OCI-LY7 (cell line): ENCODE data around the gene ABCB11. TPM values are rescaled to one million over a fixed set of nuclear protein-coding genes. Genes with fewer than 3 reads are reported as not detected.

Source experiments
- BruUV-seq: library from RNA; stranded (reverse); fragments of 400-500 nt; replicated peaks from 2 replicates; lab custom pipeline; 2021; lab: Mats Ljungman, UMichigan
- CTCF ChIA-PET: fragments of 300-600 bp; sonication (Branson Sonifier 250); formaldehyde crosslinking; loops from one replicate; lab custom pipeline; 2022; ENCODE audit warnings: antibody characterized with exemption; ENCODE audit not compliant: unreplicated experiment; lab: Charles Lee
- POLR2A ChIA-PET: fragments of 300-600 bp; sonication (Branson Sonifier 250); formaldehyde crosslinking; loops from one replicate; lab custom pipeline; 2022; ENCODE audit warnings: antibody characterized with exemption; lab: Charles Lee
- DNase-seq: peaks from one replicate; pipeline ENCODE4 v3.0.0-alpha.2; 2015; ENCODE audit warnings: low spot score
- H2AFZ ChIP-seq: fragments of 200-600 bp; sonication (generic), shearing (Covaris generic); 2 replicates; pipeline ENCODE4 v1.6.1; 2014; ENCODE audit warnings: mild to moderate bottlenecking, antibody characterized with exemption, low read length, moderate library complexity
- H3K27ac ChIP-seq: fragments of 200-600 bp; sonication (generic); 2 replicates; pipeline ENCODE4 v1.5.1; 2014; ENCODE audit warnings: mixed run types, low read depth, mild to moderate bottlenecking, moderate library complexity, low read length, inconsistent platforms; ENCODE audit not compliant: poor library complexity, severe bottlenecking
- H3K36me3 ChIP-seq: fragments of 200-600 bp; sonication (generic); 2 replicates; pipeline ENCODE4 v1.6.1; 2014; ENCODE audit warnings: mild to moderate bottlenecking, antibody characterized with exemption, low read length, moderate library complexity, mixed read lengths; ENCODE audit not compliant: insufficient read depth
- H3K4me1 ChIP-seq: fragments of 200-600 bp; sonication (generic); 2 replicates; pipeline ENCODE4 v1.5.1; 2014; ENCODE audit warnings: mild to moderate bottlenecking, low read length; ENCODE audit not compliant: insufficient read depth, poor library complexity, severe bottlenecking
- H3K4me2 ChIP-seq: fragments of 200-600 bp; sonication (generic); 2 replicates; pipeline ENCODE4 v1.6.1; 2014; ENCODE audit warnings: mild to moderate bottlenecking, low read length
- H3K4me3 ChIP-seq: fragments of 200-600 bp; sonication (generic); 2 replicates; pipeline ENCODE4 v1.5.1; 2014; ENCODE audit warnings: mild to moderate bottlenecking, low read depth, low read length; ENCODE audit not compliant: poor library complexity, severe bottlenecking
- H3K79me2 ChIP-seq: fragments of 200-600 bp; sonication (generic); 2 replicates; pipeline ENCODE4 v1.6.1; 2016; ENCODE audit warnings: low read depth, mild to moderate bottlenecking, low read length, moderate library complexity, mixed read lengths; ENCODE audit not compliant: insufficient read depth
- H3K9me2 ChIP-seq: fragments of 200-600 bp; sonication (generic); 2 replicates; pipeline ENCODE4 v1.6.1; 2016; ENCODE audit warnings: mild to moderate bottlenecking, low read length, mixed read lengths; ENCODE audit not compliant: insufficient read depth
- H3K9me3 ChIP-seq: fragments of 200-600 bp; sonication (generic); 2 replicates; pipeline ENCODE4 v1.6.1; 2014; ENCODE audit warnings: mild to moderate bottlenecking, mixed run types, low read length, mixed read lengths
- H4K20me1 ChIP-seq: fragments of 200-600 bp; sonication (generic); 2 replicates; pipeline ENCODE4 v1.6.1; 2014; ENCODE audit warnings: mild to moderate bottlenecking, antibody characterized with exemption, low read length, moderate library complexity, mixed read lengths; ENCODE audit not compliant: insufficient read depth
- EZH2phosphoT487 ChIP-seq: fragments of 200-600 bp; sonication (generic); IDR thresholded peaks from 2 replicates; pipeline ENCODE4 v1.6.1; 2018; ENCODE audit warnings: low read depth, borderline replicate concordance, mild to moderate bottlenecking, mixed run types, antibody characterized with exemption, low read length, moderate library complexity, mixed read lengths
- intact Hi-C: fragments of 100-400 bp; cut with micrococcal nuclease; formaldehyde crosslinking; loops from one replicate; pipeline ENCODE4 v1.10.0; 2022; ENCODE audit not compliant: unreplicated experiment
- total RNA-seq, 2 experiments: library from RNA; depleted of rRNA in 1 of 2; stranded (reverse); fragments of >200 nt in 1 of 2; shearing (Covaris generic) in 1 of 2; gene quantifications; 2 replicates each; pipeline ENCODE4 v1.2.3, GENCODE V29; 2014 to 2022
- TF ChIP-seq, protein P1 (sequence below): fragments of 200-600 bp; sonication (generic); conservative IDR thresholded peaks from 2 replicates; pipeline ENCODE4 v1.5.1; 2014; ENCODE audit warnings: mild to moderate bottlenecking, antibody characterized with exemption, low read length, moderate library complexity, mixed read lengths

The ABCB11 gene
- total RNA-seq, 2 experiments from 2014 or later: 0.04 TPM; not detected in 1

DNA sequence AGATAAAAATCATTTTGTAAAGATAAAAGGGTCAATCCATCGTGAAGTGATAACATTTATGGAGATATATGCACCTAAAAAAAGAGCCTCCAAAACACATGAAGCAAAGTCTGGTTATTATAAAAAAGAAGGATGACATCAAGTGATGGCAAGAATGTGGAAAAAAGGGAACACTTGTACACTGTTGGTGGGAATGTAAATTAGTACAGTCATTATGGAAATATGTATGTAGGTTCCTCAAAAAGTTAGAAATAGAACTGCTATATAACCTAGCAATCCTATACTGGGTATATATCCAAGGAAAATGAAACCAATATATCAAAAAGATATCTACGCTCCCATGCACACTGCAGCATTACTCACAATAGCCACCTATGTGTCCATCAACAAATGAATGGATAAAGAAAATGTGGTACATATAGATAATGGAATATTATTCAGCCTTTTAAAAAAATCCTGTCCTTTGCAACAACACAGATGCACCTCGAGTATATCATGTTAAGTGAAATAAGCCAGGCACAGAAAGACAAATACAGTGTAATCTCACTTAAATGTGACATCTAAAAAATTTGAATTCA is 28.9 kb downstream of the ABCB11 start:
- no peak for TF ChIP-seq EZH2phosphoT487
- TF ChIP-seq, protein P1, sequence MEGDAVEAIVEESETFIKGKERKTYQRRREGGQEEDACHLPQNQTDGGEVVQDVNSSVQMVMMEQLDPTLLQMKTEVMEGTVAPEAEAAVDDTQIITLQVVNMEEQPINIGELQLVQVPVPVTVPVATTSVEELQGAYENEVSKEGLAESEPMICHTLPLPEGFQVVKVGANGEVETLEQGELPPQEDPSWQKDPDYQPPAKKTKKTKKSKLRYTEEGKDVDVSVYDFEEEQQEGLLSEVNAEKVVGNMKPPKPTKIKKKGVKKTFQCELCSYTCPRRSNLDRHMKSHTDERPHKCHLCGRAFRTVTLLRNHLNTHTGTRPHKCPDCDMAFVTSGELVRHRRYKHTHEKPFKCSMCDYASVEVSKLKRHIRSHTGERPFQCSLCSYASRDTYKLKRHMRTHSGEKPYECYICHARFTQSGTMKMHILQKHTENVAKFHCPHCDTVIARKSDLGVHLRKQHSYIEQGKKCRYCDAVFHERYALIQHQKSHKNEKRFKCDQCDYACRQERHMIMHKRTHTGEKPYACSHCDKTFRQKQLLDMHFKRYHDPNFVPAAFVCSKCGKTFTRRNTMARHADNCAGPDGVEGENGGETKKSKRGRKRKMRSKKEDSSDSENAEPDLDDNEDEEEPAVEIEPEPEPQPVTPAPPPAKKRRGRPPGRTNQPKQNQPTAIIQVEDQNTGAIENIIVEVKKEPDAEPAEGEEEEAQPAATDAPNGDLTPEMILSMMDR: no peak
- Histone ChIP-seq H2AFZ (no peak overlapping the region), H3K27ac (no peak overlapping the region), H3K4me1 (no peaks in the 10 kb centered on the region), H3K9me3 (no peaks in the 10 kb centered on the region), H4K20me1 (no peaks in the 10 kb centered on the region), H3K9me2 (no peaks in the 10 kb centered on the region), H3K36me3 (no peaks in the 10 kb centered on the region), H3K4me2 (no peak overlapping the region), H3K79me2 (no peaks in the 10 kb centered on the region), H3K4me3 (no peak overlapping the region)
- no peak for DNase-seq
- ChIA-PET POLR2A (no interaction called here), CTCF (no interaction called here)
- intact Hi-C loops: no loop called here
- BruUV-seq: no TSS peak

DNA sequence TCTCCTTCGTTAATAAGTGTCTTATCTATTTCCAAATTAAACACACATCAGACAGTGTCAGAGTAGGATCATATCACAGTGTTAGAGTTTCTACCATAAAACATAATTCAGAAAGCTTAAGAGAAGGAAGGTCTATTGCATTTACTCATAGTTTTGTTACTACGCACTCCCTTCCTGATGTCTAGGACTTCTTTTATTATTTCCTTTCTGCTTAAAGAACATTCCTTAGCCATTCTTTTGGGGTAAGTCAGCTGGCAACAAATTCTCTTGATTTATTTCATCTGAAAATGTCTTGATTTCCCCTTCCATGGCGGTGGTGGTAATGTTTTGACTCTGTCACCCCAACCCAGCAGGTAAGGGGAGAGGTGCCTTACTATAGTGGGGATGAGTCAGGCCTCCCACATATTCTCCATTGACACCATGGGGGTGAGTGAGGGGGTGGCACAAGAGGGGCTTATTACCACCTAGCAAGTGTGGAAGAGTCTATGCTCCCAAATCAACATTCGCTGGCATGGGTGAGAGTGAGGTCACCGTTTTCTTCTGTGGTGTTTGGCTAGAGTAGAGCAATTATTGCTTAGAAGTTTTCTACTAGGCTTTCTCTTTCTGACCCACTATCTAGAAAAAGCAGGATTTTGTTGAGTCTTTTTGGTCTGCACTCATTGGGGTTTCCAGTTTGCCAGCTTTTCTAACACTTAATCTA is 29.9 kb downstream of the ABCB11 start:
- ChIA-PET CTCF (no interaction called here), POLR2A (interaction anchor here (0.5 to 0.6 kb wide), 2 partner anchors 12 to 34 kb away, joined by 3 read pairs; no protein-coding TSS in a partner anchor)
- intact Hi-C loops: no loop called here
- Histone ChIP-seq H3K9me3 (no peaks in the 10 kb centered on the region), H3K79me2 (no peaks in the 10 kb centered on the region), H3K4me3 (no peak overlapping the region), H3K27ac (no peak overlapping the region), H3K36me3 (no peaks in the 10 kb centered on the region), H2AFZ (no peak overlapping the region; the same call in 1 of the 2 replicates), H3K4me1 (no peaks in the 10 kb centered on the region), H3K9me2 (no peaks in the 10 kb centered on the region), H4K20me1 (no peaks in the 10 kb centered on the region), H3K4me2 (no peak overlapping the region)
- DNase-seq: no peak
- TF ChIP-seq, protein P1: no peak
- TF ChIP-seq EZH2phosphoT487: no peak
- no TSS peak for BruUV-seq

DNA sequence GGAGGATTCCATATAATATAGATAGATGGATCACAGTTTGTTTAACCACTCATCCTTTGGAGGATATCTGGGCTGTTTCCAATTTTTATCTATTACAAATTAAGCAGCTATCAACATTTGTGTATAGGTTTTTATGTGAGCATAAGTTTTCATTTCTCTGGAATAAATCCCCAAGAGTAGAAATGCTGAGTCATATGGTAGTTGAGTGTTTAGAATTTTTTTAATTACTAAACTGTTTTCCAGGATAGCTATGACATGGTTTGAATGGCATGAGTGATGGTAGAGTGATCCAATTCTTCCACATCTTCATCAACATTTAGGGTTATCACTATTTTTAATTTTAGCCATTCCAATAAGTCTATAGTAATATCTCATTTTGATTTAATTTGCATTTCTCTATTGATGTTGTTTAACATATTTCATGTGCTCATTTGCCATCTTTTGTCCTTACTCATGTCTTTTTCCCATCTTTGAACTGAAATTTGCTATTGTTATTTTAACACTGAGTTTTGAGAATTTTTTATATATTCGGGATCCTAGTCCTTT is 31.4 kb downstream of the ABCB11 start:
- Histone ChIP-seq H3K4me1 (no peaks in the 10 kb centered on the region), H3K9me2 (no peaks in the 10 kb centered on the region), H4K20me1 (no peaks in the 10 kb centered on the region), H3K4me3 (no peak overlapping the region), H3K27ac (no peak overlapping the region), H3K9me3 (no peaks in the 10 kb centered on the region), H3K4me2 (no peak overlapping the region), H2AFZ (no peak overlapping the region), H3K79me2 (no peaks in the 10 kb centered on the region), H3K36me3 (no peaks in the 10 kb centered on the region)
- ChIA-PET POLR2A (interaction anchor here (0.6 to 1.2 kb wide), 3 partner anchors 8 to 348 kb away, joined by 3 to 12 read pairs (median 3); no protein-coding TSS in a partner anchor), CTCF (no interaction called here)
- intact Hi-C loops: no loop called here
- DNase-seq: no peak
- BruUV-seq: no TSS peak
- TF ChIP-seq, protein P1: no peak
- TF ChIP-seq EZH2phosphoT487: no peak
